GM18498 (cell line): ENCODE data around the gene SERBP1.

Experiments used
- ATAC-seq: cut with Tn5 transposase; IDR thresholded peaks from one replicate; pipeline ENCODE4 v1.9.1; 2021; ENCODE audit warnings: mild to moderate bottlenecking, moderate library complexity; ENCODE audit not compliant: unreplicated experiment

Gene SERBP1

DNA sequence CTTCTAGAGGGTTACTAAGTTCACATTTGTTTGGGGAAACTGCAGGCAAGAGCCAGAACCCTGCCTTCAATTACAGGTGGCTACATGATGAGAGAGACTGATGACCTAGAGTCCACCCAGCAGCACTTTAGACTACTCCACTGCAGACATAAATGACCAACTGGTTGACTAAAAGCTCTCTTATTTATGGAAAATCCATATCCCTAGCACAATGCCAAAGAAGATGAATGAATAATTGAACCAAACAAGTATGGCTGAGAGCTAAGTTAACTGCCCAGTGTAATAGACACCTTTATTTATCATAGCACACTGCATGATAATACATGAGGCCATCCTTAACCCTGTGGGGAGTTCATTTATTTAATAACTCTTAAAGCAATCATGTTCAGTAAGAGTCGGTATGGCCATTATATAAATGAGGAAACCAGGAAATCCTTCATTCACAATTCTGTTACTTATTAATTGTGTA lies 62.1 kb downstream of the SERBP1 start:
- no peak for ATAC-seq

DNA sequence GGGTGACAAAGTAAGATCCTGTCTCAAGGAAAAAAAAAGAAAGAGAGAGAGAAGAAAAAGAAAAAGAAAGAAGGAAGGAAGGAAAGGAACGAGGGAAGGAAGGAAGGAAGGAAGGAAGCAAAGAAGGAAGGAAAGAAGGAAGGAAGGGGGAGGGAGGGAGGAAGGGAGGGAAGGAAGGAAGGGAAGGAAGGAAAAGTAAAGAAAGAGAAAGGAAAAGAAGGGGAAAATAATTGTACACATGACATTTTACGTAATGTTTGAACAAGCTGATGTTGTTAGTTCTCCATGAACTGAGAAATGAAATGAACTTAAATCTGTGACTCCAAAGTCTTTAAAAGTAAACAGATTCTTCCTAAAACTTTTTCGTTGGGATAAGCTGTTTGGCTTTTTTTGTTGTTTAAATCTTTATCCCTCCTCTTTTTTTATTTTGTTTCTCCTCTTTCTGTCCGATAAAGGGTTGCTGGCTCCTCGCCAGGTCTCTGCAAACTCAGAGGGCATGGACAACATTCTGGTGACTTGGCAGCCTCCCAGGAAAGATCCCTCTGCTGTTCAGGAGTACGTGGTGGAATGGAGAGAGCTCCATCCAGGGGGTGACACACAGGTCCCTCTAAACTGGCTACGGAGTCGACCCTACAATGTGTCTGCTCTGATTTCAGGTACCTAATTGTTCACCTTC lies 62.7 kb downstream of the SERBP1 start:
- no peak for ATAC-seq

GRCh38 chr1:67361641-67362040 lies 68.6 kb downstream of the SERBP1 start:
- no peak for ATAC-seq

DNA sequence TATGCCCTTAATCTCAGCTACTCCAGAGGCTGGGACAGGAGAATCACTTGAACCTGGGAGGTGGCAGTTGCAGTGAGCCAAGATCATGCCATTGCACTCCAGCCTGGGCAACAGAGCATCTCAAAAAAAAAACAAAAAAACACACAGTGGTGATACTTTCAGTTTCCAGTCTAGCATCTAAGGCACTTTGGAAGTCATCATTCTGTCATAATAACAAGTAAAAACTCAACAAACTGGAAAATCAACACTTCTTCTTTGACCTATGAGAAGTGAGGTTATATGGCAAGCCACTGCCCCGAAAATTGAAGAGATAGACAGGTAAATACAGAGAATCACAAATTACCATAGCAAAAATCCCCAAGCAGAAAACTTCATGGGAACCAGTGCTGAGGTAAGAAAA lies 70.6 kb downstream of the SERBP1 start:
- no peak for ATAC-seq
